ENCODE data around the gene SLC35F1.

DNA sequence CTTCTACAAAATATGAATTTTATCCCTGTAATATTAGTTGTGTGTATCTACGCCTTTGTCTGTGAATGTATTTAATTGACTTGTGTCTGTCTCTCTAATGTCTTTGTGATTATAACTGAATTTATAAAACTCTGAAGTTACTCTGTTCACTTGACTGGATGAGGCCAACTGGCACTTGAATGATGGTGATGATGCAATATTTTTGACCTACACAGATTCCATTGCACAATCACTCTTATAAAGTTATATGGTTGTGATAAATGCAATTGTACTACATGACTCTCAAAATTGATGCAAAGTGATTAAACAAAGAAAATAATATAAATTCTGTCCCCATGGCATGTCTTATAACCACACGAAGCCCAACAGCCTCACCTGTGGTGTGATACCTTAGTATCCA, 353.8 kb downstream of the SLC35F1 start:
- TF ChIP-seq TAF1 (conservative IDR thresholded peaks at IDR 0.05): no peak
- TF ChIP-seq, protein P1, sequence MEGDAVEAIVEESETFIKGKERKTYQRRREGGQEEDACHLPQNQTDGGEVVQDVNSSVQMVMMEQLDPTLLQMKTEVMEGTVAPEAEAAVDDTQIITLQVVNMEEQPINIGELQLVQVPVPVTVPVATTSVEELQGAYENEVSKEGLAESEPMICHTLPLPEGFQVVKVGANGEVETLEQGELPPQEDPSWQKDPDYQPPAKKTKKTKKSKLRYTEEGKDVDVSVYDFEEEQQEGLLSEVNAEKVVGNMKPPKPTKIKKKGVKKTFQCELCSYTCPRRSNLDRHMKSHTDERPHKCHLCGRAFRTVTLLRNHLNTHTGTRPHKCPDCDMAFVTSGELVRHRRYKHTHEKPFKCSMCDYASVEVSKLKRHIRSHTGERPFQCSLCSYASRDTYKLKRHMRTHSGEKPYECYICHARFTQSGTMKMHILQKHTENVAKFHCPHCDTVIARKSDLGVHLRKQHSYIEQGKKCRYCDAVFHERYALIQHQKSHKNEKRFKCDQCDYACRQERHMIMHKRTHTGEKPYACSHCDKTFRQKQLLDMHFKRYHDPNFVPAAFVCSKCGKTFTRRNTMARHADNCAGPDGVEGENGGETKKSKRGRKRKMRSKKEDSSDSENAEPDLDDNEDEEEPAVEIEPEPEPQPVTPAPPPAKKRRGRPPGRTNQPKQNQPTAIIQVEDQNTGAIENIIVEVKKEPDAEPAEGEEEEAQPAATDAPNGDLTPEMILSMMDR (IDR thresholded peaks at IDR 0.05; ENCODE audit: low read depth, low read length, missing input control): no peak
- TF ChIP-seq, protein P2, sequence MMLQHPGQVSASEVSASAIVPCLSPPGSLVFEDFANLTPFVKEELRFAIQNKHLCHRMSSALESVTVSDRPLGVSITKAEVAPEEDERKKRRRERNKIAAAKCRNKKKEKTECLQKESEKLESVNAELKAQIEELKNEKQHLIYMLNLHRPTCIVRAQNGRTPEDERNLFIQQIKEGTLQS (IDR thresholded peaks at IDR 0.05): peak; percentile 21
- TF ChIP-seq JUND (IDR thresholded peaks at IDR 0.05): no peak

Measured in liver (tissue), 3 donors.